Measurements from ENCODE around the gene ENC1.

Gene ENC1

DNA sequence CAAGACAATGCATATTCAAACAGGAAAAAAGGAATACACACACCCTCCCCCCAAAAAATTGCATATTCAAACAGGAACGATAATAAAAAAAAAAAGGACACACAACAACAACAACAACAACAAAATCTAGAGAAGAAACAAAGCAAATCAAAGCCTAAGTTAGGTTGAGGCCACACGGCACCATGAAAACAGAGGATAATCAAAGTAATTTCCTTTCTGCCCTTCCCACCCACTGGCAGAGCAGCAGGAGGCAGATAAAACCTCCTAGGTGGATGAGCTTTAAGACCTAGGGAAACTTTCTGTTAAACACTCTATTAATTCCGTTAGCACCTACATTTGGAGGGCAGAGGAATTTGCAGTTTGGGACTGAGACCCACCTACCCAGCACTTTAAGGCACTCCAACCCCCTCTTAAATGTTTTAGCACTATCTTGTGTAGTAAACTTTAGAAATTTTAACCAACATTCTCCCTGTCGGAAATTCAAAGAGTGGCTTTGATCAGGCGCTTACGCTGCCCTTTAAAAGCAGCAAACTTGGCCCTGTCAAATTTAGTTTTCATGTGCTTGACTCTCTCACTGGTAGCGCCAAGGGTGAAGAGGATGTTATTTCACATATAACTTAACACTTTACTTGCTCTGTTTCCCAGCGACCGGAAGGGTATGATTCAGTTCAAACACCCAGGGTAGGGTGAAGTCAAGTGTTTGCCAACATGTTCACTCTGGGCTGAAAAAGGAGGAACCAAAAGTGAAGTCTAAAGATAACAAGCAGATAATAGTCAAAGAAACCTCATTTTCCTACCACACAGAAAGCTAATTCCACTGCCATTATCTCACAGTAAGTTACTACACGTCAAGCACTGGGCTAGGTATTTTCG is 9.2 kb downstream of the ENC1 start:
- 25% methylated on average over 11 of the region's 11 CpGs for WGBS
- H3K27ac ChIP-seq (ENCODE audit: low read depth, low read length), result peak overlapping the region; percentile 12; the same call in 1 of the 2 replicates
- H3K36me3 ChIP-seq (ENCODE audit: insufficient read depth, low read length), result peaks cover 80% of the 10 kb centered on the region
- no peaks in the 10 kb centered on the region for H3K9me3 ChIP-seq (ENCODE audit: insufficient read depth, low read depth, low read length)
- H3K4me3 ChIP-seq (ENCODE audit: low read length), result no peak overlapping the region
- peaks cover 60% of the 10 kb centered on the region for H3K4me1 ChIP-seq (ENCODE audit: insufficient read depth, low read length)
- H3K9ac ChIP-seq (ENCODE audit: low read depth, low read length), result no peak overlapping the region
- no peaks in the 10 kb centered on the region for H3K27me3 ChIP-seq (ENCODE audit: insufficient read depth, low read length)

DNA sequence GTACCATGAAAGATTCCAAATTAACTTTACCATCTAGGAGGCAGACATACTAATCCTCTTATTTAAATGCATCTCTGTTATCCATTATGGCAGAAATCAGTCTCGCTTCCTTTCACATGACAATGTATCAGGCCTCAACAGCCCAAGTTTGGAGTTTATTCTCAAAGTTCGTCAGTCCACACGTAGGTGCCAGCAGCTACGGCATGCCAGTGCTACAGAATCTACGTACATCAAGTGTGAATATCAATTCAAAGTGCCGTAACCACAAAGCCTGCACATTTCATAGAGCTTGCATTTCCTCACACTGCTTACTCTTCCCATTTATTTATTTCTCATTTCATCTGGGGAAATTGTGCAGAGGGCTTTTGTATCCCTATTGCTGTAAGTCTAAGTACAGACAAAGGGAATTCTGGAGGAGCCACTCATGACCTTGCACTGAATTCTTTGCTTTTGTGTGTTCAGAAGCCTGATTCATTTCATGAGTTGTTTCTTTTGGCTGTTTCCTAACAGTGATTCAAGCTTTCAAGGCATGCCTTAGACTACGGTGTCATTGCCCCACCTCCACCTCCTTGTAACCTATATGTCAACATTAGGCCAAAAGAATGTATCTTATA is 10.0 kb downstream of the ENC1 start:
- Histone ChIP-seq H3K9ac (ENCODE audit: low read depth, low read length) (no peak overlapping the region), H3K36me3 (ENCODE audit: insufficient read depth, low read length) (peaks cover 73% of the 10 kb centered on the region), H3K27ac (ENCODE audit: low read depth, low read length) (peak overlapping the region; percentile 47; the same call in 1 of the 2 replicates), H3K9me3 (ENCODE audit: insufficient read depth, low read depth, low read length) (no peaks in the 10 kb centered on the region), H3K27me3 (ENCODE audit: insufficient read depth, low read length) (no peaks in the 10 kb centered on the region), H3K4me1 (ENCODE audit: insufficient read depth, low read length) (peaks cover 60% of the 10 kb centered on the region), H3K4me3 (ENCODE audit: low read length) (no peak overlapping the region)
- 74% methylated on average over 7 of the region's 7 CpGs for WGBS

GRCh38 chr5:74629326-74629725 is 11.2 kb downstream of the ENC1 start:
- Histone ChIP-seq H3K27ac (ENCODE audit: low read depth, low read length) (no peak overlapping the region), H3K4me1 (ENCODE audit: insufficient read depth, low read length) (peaks cover 60% of the 10 kb centered on the region), H3K36me3 (ENCODE audit: insufficient read depth, low read length) (peaks cover 60% of the 10 kb centered on the region), H3K4me3 (ENCODE audit: low read length) (no peak overlapping the region), H3K9ac (ENCODE audit: low read depth, low read length) (no peak overlapping the region), H3K27me3 (ENCODE audit: insufficient read depth, low read length) (no peaks in the 10 kb centered on the region), H3K9me3 (ENCODE audit: insufficient read depth, low read depth, low read length) (no peaks in the 10 kb centered on the region)
- WGBS, result 71% methylated on average over 4 of the region's 4 CpGs

DNA sequence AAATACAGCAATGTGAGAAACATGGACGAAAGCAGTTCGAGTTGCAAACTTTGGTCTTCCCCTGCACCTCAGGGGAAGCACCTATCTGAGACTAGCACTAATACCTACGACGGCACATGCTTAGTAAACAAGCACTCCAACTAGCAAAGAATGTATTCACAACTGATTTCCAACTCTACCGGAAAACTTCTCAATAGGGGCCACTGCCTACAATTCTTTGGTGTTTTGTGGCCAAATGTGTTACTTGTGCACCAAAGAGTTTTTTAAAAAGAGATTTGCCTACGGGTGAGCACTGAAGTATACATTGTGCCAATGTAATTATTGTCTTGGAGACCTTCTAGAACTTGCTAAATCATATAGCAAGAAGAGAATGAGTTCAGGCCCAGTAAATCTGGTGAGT is 12.2 kb downstream of the ENC1 start:
- 84% methylated on average over 6 of the region's 6 CpGs for WGBS
- Histone ChIP-seq H3K36me3 (ENCODE audit: insufficient read depth, low read length) (peaks cover 54% of the 10 kb centered on the region; the same call in 1 of the 2 replicates), H3K4me1 (ENCODE audit: insufficient read depth, low read length) (peaks cover 60% of the 10 kb centered on the region), H3K4me3 (ENCODE audit: low read length) (no peak overlapping the region), H3K9ac (ENCODE audit: low read depth, low read length) (no peak overlapping the region), H3K27me3 (ENCODE audit: insufficient read depth, low read length) (no peaks in the 10 kb centered on the region), H3K9me3 (ENCODE audit: insufficient read depth, low read depth, low read length) (no peaks in the 10 kb centered on the region), H3K27ac (ENCODE audit: low read depth, low read length) (no peak overlapping the region)

- WGBS, result 69% methylated on average over 3 of the region's 4 CpGs
- H3K27ac ChIP-seq (ENCODE audit: low read depth, low read length), result no peak overlapping the region
- no peak overlapping the region for H3K4me3 ChIP-seq (ENCODE audit: low read length)
- peaks cover 49% of the 10 kb centered on the region; the same call in 1 of the 2 replicates for H3K36me3 ChIP-seq (ENCODE audit: insufficient read depth, low read length)
- no peak overlapping the region for H3K9ac ChIP-seq (ENCODE audit: low read depth, low read length)
- H3K9me3 ChIP-seq (ENCODE audit: insufficient read depth, low read depth, low read length), result no peaks in the 10 kb centered on the region
- H3K4me1 ChIP-seq (ENCODE audit: insufficient read depth, low read length), result peaks cover 58% of the 10 kb centered on the region
- no peaks in the 10 kb centered on the region for H3K27me3 ChIP-seq (ENCODE audit: insufficient read depth, low read length)
These were observed 12.8 kb downstream of the ENC1 start for GRCh38 chr5:74627646-74628279.

DNA sequence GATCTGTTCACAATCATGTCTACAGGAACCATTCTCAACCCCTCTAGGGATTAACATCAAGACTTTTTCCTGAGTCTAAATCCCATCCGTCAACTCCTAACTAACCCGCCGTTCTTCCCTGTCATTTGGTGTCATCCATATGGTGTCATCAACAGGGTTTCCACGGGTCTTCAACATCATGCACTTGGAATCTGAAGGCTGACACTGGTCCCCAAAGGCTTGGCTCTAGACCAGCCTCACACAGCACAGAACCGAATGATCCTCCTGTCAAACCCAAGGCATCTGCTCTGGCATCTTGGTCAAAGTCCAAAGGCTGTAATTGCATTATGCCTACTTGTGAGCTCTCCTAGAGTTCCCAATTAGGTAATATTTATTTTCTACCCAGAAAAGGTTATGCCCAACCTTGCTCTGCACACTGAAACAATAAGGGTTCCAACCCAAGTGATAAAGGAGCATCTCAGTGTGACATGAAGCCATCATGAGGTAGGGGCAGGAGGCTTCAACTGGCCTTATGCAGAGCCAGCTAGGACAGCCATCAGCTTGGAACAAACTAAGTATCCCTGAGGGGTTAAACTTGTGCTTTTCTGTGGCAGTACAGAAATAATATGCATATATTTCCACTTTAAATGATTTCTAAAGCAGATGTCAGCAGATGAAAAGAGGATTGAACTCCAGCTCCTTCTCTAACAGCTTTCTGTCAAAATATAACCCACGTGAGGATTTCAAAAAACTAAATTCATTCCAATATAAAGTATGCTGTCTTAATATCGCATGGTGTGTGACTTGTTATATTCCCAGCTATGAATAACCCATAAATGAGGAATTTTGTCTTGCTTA is 13.9 kb downstream of the ENC1 start:
- H3K9ac ChIP-seq (ENCODE audit: low read depth, low read length), result no peak overlapping the region
- peaks cover 39% of the 10 kb centered on the region; the same call in 1 of the 2 replicates for H3K36me3 ChIP-seq (ENCODE audit: insufficient read depth, low read length)
- no peak overlapping the region for H3K27ac ChIP-seq (ENCODE audit: low read depth, low read length)
- H3K4me3 ChIP-seq (ENCODE audit: low read length), result no peak overlapping the region
- H3K4me1 ChIP-seq (ENCODE audit: insufficient read depth, low read length), result peaks cover 57% of the 10 kb centered on the region
- 87% methylated on average over 6 of the region's 7 CpGs for WGBS
- no peaks in the 10 kb centered on the region for H3K27me3 ChIP-seq (ENCODE audit: insufficient read depth, low read length)
- no peaks in the 10 kb centered on the region for H3K9me3 ChIP-seq (ENCODE audit: insufficient read depth, low read depth, low read length)

DNA sequence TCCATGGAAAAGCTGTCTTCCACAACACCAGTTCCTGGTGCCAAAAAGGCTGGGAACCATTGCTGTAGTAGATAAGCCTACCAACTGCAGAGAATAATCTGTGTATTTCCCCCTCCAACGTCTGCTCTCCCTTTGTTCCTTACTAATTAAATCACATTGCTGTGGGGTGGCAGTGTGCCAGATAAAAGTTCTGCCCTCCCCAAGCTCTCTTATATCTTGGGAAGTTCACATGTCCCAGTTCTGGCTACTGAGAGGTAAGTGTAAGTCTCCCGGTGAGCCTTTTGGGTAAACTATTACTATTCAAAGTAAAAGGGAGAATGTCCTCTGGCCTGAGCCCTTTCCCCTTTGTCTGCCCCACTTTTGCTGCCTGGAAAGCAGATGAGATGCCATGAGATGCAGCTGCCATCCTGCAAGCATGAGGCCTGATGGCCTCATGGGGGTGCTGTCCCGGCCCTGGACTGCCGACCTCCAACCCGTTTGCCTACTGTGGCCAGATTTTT is 14.7 kb downstream of the ENC1 start:
- Histone ChIP-seq H3K36me3 (ENCODE audit: insufficient read depth, low read length) (peaks cover 39% of the 10 kb centered on the region; the same call in 1 of the 2 replicates), H3K27me3 (ENCODE audit: insufficient read depth, low read length) (no peaks in the 10 kb centered on the region), H3K27ac (ENCODE audit: low read depth, low read length) (no peak overlapping the region), H3K9ac (ENCODE audit: low read depth, low read length) (no peak overlapping the region), H3K9me3 (ENCODE audit: insufficient read depth, low read depth, low read length) (no peaks in the 10 kb centered on the region), H3K4me1 (ENCODE audit: insufficient read depth, low read length) (peaks cover 55% of the 10 kb centered on the region), H3K4me3 (ENCODE audit: low read length) (no peak overlapping the region)
- 63% methylated on average over 5 of the region's 5 CpGs for WGBS

- H3K27ac ChIP-seq (ENCODE audit: low read depth, low read length), result no peak overlapping the region
- H3K4me1 ChIP-seq (ENCODE audit: insufficient read depth, low read length), result peaks cover 47% of the 10 kb centered on the region
- WGBS, result 66% methylated on average over 8 of the region's 8 CpGs
- H3K27me3 ChIP-seq (ENCODE audit: insufficient read depth, low read length), result no peaks in the 10 kb centered on the region
- no peaks in the 10 kb centered on the region for H3K9me3 ChIP-seq (ENCODE audit: insufficient read depth, low read depth, low read length)
- H3K4me3 ChIP-seq (ENCODE audit: low read length), result no peak overlapping the region
- H3K9ac ChIP-seq (ENCODE audit: low read depth, low read length), result no peak overlapping the region
- H3K36me3 ChIP-seq (ENCODE audit: insufficient read depth, low read length), result peaks cover 31% of the 10 kb centered on the region; the same call in 1 of the 2 replicates
These were observed 15.5 kb downstream of the ENC1 start for GRCh38 chr5:74624931-74625505.

DNA sequence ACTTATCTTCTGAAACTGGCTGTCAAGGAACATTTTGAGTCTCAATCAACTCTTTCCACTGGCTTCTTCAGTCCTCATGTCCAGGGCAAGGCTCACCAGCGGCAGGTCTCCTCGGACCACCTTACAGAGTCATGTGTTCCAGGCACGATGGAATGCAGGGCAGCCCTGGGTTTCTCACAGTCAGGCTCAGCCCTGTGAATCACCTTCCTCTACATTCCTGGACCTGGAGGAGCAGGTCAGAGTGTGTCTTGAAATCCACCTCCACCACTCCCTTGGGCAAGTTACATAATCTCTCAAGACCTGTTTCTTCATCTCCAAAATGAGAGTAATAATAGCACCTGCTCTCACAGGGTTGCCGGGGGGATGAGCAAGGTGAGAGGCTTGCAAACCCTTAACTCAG is 16.0 kb downstream of the ENC1 start:
- H3K9me3 ChIP-seq (ENCODE audit: insufficient read depth, low read depth, low read length), result no peaks in the 10 kb centered on the region
- no peak overlapping the region for H3K4me3 ChIP-seq (ENCODE audit: low read length)
- H3K27me3 ChIP-seq (ENCODE audit: insufficient read depth, low read length), result no peaks in the 10 kb centered on the region
- no peak overlapping the region for H3K9ac ChIP-seq (ENCODE audit: low read depth, low read length)
- WGBS, result 91% methylated on average over 4 of the region's 4 CpGs
- H3K27ac ChIP-seq (ENCODE audit: low read depth, low read length), result no peak overlapping the region
- peaks cover 26% of the 10 kb centered on the region; the same call in 1 of the 2 replicates for H3K36me3 ChIP-seq (ENCODE audit: insufficient read depth, low read length)
- H3K4me1 ChIP-seq (ENCODE audit: insufficient read depth, low read length), result peaks cover 42% of the 10 kb centered on the region

- no peak overlapping the region for H3K27ac ChIP-seq (ENCODE audit: low read depth, low read length)
- H3K4me3 ChIP-seq (ENCODE audit: low read length), result no peak overlapping the region
- WGBS, result 96% methylated on average over 5 of the region's 5 CpGs
These were observed 16.6 kb downstream of the ENC1 start for GRCh38 chr5:74623748-74624408.

More at GRCh38 chr5:74623748-74624408, 16.6 kb downstream of the ENC1 start:
- Histone ChIP-seq H3K4me1 (ENCODE audit: insufficient read depth, low read length) (peaks cover 36% of the 10 kb centered on the region), H3K9ac (ENCODE audit: low read depth, low read length) (no peak overlapping the region), H3K9me3 (ENCODE audit: insufficient read depth, low read depth, low read length) (no peaks in the 10 kb centered on the region), H3K27me3 (ENCODE audit: insufficient read depth, low read length) (no peaks in the 10 kb centered on the region), H3K36me3 (ENCODE audit: insufficient read depth, low read length) (peaks cover 19% of the 10 kb centered on the region; the same call in 1 of the 2 replicates)
